NCI-H69 (cell line): Measurements from ENCODE around the gene CDC16.
"Not testable (repeated sequence)": the region's sequence is repeated elsewhere in the genome, so short reads cannot be mapped to it uniquely, and the experiment has no call there.

ENCODE experiments used
- DNase-seq: peaks from one replicate; lab custom pipeline; 2025; lab: John Stamatoyannopoulos, UW

The CDC16 gene

DNA sequence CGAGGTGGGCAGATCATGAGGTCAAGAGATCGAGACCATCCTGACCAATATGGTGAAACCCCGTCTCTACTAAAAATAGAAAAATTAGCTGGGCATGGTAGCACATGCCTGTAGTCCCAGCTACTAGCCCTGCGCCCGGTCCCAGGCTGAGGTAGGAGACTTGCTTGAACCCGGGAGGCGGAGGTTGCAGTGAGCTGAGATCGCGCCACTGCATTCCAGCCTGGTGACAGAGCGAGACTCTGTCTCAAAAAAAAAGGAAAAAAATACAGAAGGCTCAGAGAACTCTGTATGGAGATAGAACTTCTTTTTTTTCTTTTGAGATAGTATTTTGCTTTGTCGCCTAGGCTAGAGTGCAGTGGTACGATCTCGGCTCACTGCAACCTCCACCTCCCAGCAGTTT, 29.6 kb downstream of the CDC16 start:
- not testable (repeated sequence) for DNase-seq

DNA sequence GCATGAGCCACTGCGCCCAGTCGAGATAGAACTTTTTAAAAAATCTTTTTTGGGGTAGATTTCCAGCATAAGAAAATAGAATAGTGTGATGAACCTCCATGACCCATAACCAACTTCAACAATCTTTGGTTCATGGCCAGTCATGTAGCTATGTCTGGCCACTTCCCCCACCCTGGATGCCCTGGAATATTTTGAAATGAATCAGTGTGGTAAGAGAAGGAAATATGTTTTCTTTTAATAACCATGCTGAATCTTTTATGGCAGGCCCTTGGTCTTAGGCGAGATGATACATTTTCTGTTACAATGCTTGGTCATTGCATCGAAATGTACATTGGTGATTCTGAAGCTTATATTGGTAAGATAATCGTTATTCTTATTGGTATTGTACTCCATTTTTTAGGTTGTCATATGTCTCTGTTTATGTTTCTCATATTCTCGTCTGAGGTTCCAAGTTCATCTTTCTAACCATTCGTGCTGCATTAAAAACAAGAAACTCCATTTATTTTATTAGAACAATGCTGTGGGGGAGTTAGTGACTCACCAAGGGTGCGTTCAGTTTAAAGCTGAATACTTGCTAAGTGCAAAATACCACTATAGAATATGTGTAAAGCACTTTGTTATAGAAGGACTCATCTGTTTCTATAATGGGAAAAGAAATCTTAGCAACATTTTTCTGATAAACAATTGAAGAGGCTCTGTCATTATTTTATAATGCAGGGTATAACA, 30.4 kb downstream of the CDC16 start:
- DNase-seq, result no peak

DNA sequence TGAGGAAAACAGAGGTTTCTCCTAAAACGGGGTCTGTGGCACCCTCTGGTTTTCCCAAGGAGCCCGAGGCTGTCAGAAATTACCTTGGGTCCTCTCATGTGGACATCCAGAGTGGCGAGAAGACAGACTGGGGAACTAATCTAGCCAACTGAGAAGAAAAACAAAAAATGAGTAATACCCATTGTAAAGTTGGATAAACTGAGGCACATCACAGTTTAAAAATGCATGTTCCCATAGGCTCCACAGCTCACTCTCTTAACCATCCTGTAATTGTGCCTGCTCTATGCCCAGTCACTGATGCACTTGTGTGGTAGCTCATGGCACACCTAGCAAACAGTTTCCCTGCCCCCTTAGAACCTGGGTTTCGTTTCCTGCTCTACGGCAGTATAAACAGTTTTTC, 31.5 kb downstream of the CDC16 start:
- no peak for DNase-seq

DNA sequence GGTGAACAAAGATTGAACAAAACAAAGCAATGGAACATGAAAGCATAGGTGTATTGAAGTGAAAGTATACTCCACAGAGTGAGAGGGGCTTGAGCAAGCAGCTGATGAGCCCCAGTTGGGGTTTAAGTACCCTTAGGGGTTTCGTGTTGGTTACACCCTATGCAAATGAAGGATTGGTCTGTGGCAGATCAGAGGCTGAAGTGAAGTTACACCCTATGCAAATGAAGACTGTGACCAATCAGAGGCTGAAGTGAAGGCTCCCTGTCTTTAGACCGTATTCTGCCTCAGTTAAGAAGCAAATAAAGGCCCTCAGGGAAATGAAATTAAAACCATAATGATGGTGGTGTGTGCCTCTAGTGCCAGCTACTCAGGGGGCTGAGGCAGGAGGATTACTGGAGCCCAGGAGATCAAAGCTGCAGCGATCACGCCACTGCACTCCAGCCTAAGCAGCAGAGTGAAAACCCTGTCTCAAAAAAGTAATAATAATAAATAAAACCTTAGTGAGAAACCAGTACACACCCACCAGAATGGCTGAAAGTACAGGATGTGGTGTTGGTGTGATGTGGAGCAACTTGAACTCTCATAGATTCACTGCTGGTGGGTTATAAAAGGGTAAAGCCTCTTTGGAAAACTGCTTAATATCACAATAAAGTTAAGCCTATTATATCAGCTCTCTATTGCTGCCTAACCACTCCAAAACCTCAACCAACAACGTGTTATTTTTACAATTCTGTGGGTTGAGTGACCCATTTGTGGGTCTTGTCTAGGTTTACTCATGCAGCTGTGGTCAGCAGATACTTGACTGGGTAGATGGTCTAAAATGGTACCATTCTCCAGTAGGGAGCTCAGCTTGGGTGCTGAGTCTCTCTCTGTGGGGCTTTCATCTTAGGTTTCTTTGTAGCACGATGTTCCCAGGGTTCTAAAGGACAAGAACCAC, 33.9 kb downstream of the CDC16 start:
- peak; percentile 36 for DNase-seq

DNA sequence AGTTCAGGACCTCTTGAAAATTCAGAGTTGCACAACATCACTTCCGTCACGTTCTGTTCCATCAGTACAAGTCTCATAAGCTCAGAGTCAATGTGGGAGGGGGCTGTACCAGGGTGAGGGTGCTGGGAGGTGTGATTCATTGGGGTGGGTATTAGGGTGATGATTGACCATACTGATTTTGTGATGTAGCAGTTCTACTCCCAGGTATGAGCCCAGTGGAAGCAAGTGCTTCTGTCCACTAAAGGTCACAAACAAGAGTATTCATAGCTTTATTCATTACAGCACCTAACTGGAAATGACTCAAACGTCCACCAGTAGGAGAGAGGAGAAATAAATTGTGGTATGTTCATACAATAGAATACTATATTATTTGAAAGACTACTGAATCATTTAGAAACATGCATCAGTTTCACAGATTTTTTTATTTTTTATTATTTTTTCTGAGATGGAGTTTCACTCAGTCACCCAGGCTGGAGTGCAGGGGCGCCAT, 34.6 kb downstream of the CDC16 start:
- no peak for DNase-seq

DNA sequence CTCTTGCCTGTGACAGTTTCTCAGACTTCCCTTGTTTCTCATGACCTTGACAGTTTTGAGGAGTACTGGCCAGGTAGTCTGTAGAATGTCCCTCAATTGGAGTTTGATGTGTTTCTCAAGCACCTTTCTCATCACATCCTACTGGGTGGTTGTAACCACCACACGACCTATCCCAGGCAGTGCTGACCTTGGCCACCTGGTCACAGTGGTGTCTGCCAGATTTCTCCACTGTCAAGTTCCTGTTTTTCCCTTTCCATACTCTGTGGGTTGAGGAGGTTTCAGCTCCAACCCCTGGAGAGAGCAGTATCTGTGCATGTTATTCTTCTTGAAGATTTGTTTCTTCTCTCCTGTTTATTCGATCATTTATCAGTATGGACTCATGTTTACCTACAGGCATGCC, 38.3 kb downstream of the CDC16 start:
- no peak for DNase-seq

DNA sequence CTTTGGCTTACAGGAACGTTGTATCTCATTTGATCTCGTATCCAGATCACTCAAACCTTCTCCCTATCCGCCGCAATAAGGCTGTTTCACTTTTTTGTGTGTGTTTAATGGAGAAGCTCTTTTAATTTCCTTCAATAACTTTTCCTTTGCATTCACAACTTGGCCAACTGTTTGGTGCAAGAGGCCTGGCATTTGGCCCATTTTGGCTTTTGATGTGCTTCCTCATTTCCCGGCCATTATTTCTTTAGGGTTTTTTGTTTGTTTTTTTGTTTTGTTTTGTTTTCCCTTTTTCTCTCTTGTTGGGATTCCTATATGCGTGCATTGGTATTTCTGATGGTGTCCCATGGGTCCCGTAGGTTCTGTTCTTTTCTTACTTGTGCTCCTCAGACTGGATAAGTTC, 40.6 kb downstream of the CDC16 start:
- DNase-seq, result no peak

DNA sequence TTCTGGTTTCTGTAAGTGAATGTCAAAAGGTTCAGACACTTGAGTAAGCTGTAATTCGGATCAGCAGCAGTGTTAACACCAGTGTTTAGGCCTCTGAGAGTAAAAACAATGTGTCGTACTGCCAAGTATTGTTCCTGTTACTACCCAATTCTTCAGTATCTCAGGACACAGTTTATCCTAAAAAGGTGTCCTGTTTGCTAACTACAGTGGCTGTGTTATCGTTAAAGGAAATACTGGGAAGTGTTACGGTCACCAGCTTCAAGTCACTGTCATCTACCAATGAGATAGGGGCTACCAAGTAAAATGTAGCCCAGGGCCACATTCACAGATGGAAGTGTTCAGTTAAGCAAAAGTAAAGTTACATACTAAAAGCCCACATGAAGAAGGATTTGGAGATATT, 44.4 kb downstream of the CDC16 start:
- no peak for DNase-seq

DNA sequence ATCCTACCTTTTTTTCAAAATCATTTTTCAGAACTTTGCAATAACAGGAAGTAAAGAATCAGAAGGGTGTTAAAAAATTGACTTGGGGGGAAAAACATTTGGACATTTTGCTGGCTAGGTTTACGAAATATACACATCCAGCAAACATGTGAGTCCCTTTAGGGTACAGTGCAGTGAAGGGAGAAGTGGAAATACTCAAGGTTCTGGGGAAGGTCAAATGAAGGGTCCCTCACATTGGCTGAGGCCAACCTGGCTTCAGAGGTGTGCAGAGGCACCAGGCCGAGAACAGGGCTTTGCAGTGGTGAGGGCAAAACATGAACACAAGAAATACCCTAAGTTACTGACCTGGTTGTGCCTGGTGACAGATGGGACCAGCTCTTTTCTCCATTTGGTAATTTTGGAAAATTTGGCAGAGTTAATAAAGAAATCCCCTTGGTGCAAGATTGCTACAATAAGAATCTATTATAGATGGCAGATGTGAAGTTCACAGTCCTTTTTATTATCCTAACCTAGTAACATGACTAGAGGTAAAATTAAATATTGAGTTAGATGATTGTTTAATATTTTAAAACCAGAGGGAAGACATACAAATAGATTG, 45.2 kb downstream of the CDC16 start:
- DNase-seq, result peak; percentile 33

DNA sequence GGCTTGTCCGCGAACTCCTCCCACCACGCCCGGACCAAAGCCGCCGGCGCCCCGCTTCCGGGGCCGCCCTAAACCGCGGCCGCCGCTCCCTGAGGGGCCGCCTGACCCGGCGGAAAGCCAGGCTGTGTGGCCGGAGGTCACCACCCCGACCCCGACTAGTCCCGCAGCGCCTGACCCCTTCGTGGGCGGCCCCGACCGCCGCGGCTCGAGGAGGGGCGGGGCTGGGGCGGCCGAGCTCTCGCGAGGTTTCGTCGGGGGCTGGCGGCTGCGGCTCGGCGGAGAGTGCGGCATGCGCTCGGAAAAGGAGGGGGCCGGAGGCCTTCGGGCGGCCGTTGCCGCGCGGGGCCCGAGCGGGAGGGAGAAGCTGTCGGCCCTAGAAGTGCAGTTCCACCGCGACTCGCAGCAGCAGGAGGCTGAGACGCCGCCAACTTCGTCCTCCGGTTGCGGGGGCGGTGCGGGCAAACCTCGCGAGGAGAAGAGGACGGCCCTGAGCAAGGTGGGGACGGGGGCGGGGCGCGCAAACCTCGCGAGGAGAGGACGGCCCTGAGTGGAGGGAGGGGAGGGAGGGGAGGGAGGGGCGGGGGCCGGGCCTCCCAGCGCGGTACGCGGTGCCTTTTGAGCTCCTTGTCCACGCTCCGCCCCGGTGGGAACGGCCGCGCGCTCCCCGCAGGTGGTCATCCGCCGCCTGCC, 46.8 kb downstream of the CDC16 start, which contains the start of gene UPF3A:
Gene UPF3A, plus strand, starts transcription at position 251 of the 690 bp plus-strand sequence. Its CDS starts 39 bp downstream, at position 290.
- peak; percentile 99 for DNase-seq

DNA sequence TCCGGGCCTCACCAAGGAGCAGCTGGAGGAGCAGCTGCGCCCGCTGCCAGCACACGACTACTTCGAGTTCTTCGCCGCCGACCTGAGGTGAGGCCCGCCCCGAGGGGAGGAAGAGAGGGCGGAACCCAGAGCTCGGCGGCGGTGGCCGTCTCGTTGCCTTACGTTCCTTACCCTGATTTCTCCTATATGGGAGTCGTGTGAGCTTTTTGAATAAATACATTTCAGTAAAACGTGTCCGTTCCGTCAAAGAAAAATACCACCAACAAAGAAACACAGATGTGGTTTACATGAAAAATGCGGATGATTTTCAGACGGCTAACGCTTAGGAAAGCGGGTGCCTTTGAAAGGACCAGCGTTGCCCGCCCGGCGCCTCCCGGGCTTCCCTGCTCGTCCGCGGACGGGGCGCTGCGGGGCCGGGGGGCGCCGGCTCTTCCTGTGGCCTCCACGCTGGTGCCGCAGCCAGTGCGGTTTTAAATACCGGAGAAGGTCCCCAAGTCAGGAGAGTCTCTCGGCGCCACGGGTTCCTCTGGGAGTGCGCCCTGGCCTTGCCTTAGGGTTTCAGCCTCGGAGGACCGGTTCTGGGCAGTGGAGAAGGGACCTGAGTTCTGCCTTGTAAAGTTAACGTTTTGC, 47.5 kb downstream of the CDC16 start:
- DNase-seq, result peak; percentile 99

DNA sequence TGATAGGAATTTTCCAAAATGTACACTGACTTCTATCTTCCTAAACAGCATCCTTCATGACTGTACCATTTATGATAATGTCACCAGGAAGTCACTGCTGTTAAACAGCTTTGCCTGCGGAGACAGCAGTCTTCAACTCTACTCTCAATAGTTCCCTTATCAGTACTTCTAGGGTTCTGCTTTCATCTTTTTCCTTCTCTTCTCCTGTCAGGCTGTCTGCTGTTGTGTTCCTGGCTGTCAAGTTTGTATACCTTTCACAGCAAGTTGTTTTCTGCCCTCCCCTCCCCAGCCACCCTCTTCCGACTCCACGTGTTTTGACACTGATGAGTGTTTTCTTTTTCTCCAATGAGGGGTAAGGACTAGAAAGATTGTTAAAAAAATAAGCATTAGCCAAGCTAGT, 48.9 kb downstream of the CDC16 start:
- DNase-seq, result no peak

DNA sequence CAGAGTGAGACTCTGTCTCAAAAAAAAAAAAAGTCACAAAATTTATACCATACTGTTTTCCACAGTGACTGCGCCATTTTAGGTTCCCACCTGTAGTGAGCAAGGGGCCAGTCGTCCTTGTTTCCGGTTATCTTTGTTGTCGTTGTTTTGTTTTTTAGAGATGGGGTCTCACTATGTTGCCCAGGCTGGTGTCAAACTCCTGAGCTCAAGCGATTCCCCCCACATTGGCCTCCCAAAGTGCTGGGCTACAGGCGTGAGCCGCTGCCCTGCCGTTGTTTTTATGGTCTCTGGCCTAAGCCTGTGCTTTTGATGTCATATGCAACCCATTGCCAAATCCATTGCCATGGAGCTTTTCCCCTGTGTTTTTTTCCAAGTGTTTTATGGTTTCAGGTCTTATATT, 50.0 kb downstream of the CDC16 start:
- DNase-seq, result no peak

DNA sequence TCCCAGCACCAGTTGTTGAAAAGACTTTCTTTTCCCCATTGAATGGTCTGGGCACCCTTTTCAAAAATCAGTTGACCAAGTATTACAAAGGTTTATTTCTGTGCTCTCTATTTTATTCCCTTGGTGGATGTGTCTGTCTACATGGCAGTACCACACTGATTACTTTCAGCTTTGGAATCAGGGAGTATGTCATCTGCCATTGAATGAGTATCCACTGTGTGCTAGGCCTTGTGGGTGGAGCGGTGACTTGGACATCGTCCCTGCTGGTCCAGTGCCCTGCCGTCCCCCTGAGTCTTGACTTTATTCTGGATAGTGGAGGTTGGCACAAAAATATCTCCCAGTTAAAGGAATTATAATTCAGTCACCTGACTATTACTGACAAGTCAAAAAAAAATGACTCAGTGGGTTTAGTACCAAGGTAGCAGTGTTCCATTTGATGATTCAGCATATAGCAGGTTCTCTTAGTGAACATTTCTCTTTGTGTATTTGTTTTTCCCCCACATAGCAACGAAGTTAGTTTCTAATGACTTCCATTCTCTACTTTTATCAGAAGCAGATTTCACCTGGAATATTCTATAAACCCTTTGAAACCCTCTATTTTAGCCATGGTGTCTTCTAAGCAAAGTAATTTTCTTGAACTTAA, 50.6 kb downstream of the CDC16 start:
- DNase-seq, result no peak

DNA sequence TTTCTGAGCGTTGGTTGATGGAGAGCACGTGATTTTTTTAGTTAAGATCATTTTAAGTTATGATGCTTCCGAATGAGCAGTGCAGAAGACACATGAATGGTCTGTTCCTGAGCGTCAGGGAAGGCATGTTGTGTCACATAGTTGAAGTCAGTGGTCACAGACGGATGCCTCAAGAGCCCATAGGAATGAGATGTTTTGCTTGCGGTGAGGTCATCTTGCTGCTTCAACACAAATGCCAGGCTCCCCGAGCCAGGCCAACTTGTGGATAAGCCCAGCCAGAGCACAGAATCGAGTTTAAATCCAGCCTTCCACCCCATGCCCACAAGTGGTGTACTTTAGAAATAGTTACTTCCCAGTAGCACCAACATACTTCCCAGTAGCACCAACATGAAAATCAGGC, 52.1 kb downstream of the CDC16 start:
- DNase-seq, result no peak

DNA sequence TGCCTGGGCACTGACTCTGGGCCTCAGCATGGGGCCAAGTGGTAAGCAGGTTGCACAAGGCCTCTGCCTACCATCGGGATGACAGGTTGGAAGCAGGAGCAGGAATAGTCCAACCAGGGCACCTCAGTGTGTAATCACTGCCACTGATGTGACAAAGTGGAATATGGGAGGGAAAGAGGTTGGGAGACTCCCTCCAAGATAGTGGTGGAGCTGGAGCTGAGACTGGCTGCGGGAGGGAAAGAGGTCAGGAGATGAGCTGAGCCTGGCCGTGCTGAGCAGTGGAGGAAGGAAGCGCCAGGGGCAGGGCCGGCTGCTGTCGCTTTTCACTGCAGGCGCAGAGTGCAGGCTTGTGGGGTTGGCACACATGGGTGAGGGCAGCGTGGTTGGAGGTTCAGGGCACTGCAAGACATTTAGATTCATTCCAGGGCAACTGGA, 53.5 kb downstream of the CDC16 start:
- no peak for DNase-seq

DNA sequence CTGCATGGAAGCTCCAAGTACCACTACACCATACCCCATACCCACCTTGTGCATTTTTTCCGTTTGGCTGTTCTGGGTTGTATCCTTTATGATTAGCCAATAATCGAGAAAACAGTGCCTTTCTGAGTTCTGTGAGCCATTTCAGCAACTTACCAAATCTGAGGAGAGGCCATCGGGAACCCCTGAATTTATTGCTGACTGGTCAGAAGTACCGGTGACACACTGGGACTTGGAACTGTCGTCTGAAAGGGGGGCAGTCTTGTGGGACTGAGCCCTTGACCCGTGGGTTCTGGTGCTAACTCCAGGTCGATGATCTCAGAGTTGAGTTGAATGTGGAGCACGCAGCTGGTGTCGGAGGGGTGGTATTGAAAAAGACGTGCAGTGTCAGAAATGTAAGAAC, 61.8 kb downstream of the CDC16 start:
- DNase-seq, result no peak

DNA sequence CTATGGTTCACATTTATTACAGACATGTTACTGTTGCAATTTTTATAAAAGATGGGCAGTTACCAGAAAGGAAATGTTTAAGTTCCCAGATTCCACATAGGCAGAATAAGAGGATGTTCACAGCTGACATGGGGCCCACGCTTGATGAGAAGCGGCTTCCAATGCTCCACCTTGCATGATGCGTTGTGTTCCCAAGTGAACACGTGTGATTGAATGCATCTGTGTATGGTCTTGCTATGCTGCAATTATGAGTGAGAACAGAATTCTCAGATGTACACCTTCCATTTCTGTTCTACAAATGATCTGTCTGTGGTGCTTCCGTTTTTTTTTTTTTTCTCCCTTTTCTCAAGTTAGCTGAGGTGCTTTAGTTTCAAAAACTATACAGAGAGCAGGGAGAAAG, 62.2 kb downstream of the CDC16 start:
- DNase-seq, result no peak

DNA sequence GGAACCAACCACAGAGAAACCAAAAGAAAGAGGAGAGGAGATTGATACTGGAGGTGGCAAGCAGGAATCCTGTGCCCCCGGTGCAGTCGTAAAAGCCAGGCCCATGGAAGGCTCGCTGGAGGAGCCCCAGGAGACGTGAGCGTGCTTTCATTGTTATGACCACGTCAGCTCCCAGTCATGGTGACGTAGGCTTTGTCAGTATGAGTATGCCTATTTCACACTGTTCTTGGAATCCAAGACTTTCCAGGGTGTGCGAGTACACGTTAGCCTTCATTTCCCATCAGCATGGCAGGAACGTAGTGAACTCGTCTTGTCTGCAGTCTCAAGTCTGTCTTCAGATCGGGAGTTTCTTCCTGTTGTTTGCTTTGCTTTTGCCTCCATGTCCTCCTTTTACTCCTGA, 64.2 kb downstream of the CDC16 start:
- no peak for DNase-seq

DNA sequence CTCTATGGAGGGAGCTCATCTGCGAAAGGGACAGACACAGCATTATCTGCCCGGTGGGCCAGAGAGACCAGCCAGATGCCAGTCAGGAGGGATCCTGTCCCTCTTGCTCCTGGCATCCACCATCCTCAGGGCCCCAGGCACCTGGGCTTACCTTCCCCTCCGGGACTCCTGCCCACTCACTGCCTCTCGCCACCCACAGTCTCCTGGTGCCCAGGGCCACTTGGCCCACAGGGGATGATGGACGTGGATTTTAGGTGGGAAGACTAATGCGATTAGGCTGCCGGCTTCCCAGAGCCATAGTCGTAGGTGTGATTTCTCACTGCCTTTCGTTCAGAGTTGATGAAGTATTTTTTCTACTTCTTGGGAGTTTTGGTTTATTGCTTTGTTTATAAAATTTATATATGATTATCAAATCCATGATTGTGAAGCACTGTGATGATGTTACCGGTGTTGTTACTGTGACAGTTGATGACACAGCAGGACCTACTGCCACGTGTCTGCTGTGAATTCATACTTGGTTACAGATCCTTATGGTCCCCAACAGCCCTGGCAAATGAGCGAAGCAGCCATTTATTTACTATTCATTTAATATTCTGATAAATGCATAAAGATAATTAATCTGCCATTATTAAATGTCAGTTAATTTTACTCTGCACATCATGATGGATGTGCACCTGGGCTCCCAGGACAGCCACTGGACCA, 65.1 kb downstream of the CDC16 start:
- DNase-seq, result no peak
